Astrocyte (in vitro differentiated cells and primary cell): ENCODE results near the gene CENPS. TPM values are rescaled to one million over a fixed set of nuclear protein-coding genes. Genes with fewer than 3 reads are reported as not detected.

ENCODE experiments used
- DNase-seq: peaks from one replicate; pipeline ENCODE4 v3.0.0-alpha.2; 2010; ENCODE audit warnings: low read depth
- FAIRE-seq: peaks from 2 replicates; lab custom pipeline; 2011; peaks lifted over from hg19 to GRCh38; lab: Jason Lieb, UNC
- H2AFZ ChIP-seq: 2 replicates; pipeline ENCODE4 v1.6.0; 2012; ENCODE audit warnings: low read depth, low read length, inconsistent platforms
- H3K27ac ChIP-seq: 2 replicates; pipeline ENCODE4 v1.5.1; 2011; ENCODE audit warnings: low read depth, low read length, inconsistent platforms
- H3K27me3 ChIP-seq: 2 replicates; pipeline ENCODE4 v1.6.0; 2011; ENCODE audit warnings: low read length, inconsistent platforms; ENCODE audit not compliant: insufficient read depth
- H3K36me3 ChIP-seq: 2 replicates; pipeline ENCODE4 v1.5.1; 2011; ENCODE audit warnings: low read length, inconsistent platforms; ENCODE audit not compliant: insufficient read depth
- H3K4me1 ChIP-seq: 2 replicates; pipeline ENCODE4 v1.5.1; 2011; ENCODE audit warnings: low read length, inconsistent platforms; ENCODE audit not compliant: insufficient read depth
- H3K4me2 ChIP-seq: 2 replicates; pipeline ENCODE4 v1.6.0; 2012; ENCODE audit warnings: low read length, inconsistent platforms
- H3K4me3 ChIP-seq: 2 replicates; pipeline ENCODE4 v1.5.1; 2011; ENCODE audit warnings: low read depth, mild to moderate bottlenecking, low read length, inconsistent platforms; ENCODE audit not compliant: insufficient read depth
- H3K79me2 ChIP-seq: 2 replicates; pipeline ENCODE4 v1.6.0; 2012; ENCODE audit warnings: mild to moderate bottlenecking, low read length, inconsistent platforms; ENCODE audit not compliant: insufficient read depth
- H3K9ac ChIP-seq: 2 replicates; pipeline ENCODE4 v1.6.0; 2012; ENCODE audit warnings: mild to moderate bottlenecking, low read length, inconsistent platforms
- H3K9me3 ChIP-seq: 2 replicates; pipeline ENCODE4 v1.5.1; 2012; ENCODE audit warnings: low read depth, mild to moderate bottlenecking, low read length, inconsistent platforms; ENCODE audit not compliant: insufficient read depth
- H4K20me1 ChIP-seq: 2 replicates; pipeline ENCODE4 v1.6.0; 2012; ENCODE audit warnings: low read length, inconsistent platforms; ENCODE audit not compliant: insufficient read depth
- H3K27ac Mint-ChIP-seq: one replicate; pipeline ENCODE4 v1.8.0; 2021; ENCODE audit warnings: mild to moderate bottlenecking, mixed read lengths; ENCODE audit not compliant: unreplicated experiment
- H3K27me3 Mint-ChIP-seq: one replicate; pipeline ENCODE4 v1.8.0; 2021; ENCODE audit warnings: low read depth, mixed read lengths; ENCODE audit not compliant: unreplicated experiment
- H3K36me3 Mint-ChIP-seq: one replicate; pipeline ENCODE4 v1.8.0; 2021; ENCODE audit warnings: low read depth, mixed read lengths; ENCODE audit not compliant: unreplicated experiment
- H3K4me1 Mint-ChIP-seq: one replicate; pipeline ENCODE4 v1.8.0; 2021; ENCODE audit warnings: low read depth, mixed read lengths; ENCODE audit not compliant: unreplicated experiment
- H3K4me3 Mint-ChIP-seq: one replicate; pipeline ENCODE4 v1.8.0; 2021; ENCODE audit warnings: mild to moderate bottlenecking, moderate library complexity, mixed read lengths; ENCODE audit not compliant: unreplicated experiment
- H3K9me3 Mint-ChIP-seq: one replicate; pipeline ENCODE4 v1.8.0; 2021; ENCODE audit warnings: mild to moderate bottlenecking, mixed read lengths; ENCODE audit not compliant: unreplicated experiment
- CTCF ChIP-seq: IDR thresholded peaks from 2 replicates; pipeline ENCODE4 v1.5.1; 2011; ENCODE audit warnings: low read depth, mild to moderate bottlenecking, inconsistent platforms, low read length, moderate library complexity; ENCODE audit not compliant: insufficient read depth
- EZH2 ChIP-seq: IDR thresholded peaks from 2 replicates; pipeline ENCODE4 v1.6.1; 2012; ENCODE audit warnings: mild to moderate bottlenecking, low read length, inconsistent platforms; ENCODE audit not compliant: insufficient read depth
- total RNA-seq: library from RNA; stranded (reverse); gene quantifications from 2 replicates; pipeline ENCODE4 v1.2.1, GENCODE V29; 2021

The CENPS gene
- total RNA-seq, 1 donor from 2014 or later = 9.0 TPM

GRCh38 chr1:10432910-10433700 is 2.9 kb downstream of the CENPS start:
- Mint-ChIP-seq H3K4me3 (no peak overlapping the region), H3K4me1 (peaks cover 7% of the 10 kb centered on the region), H3K27ac (no peak overlapping the region), H3K27me3 (no peaks in the 10 kb centered on the region), H3K36me3 (no peaks in the 10 kb centered on the region), H3K9me3 (no peaks in the 10 kb centered on the region)
- Histone ChIP-seq H3K27ac (no peak overlapping the region), H3K36me3 (no peaks in the 10 kb centered on the region), H3K9me3 (no peaks in the 10 kb centered on the region), H3K9ac (no peak overlapping the region), H3K4me3 (no peak overlapping the region), H4K20me1 (no peaks in the 10 kb centered on the region), H3K4me2 (no peak overlapping the region), H3K79me2 (peaks cover 13% of the 10 kb centered on the region), H3K27me3 (no peaks in the 10 kb centered on the region), H2AFZ (no peak overlapping the region), H3K4me1 (peaks cover 12% of the 10 kb centered on the region)
- no peak for TF ChIP-seq EZH2
- no peak for TF ChIP-seq CTCF
- no peak for DNase-seq
- no peak for FAIRE-seq

GRCh38 chr1:10433790-10434189 is 3.6 kb downstream of the CENPS start:
- Histone ChIP-seq H2AFZ (no peak overlapping the region), H3K27me3 (no peaks in the 10 kb centered on the region), H3K9me3 (no peaks in the 10 kb centered on the region), H3K79me2 (peaks cover 13% of the 10 kb centered on the region), H3K9ac (no peak overlapping the region), H3K4me2 (no peak overlapping the region), H3K4me3 (no peak overlapping the region), H4K20me1 (no peaks in the 10 kb centered on the region), H3K27ac (no peak overlapping the region), H3K36me3 (no peaks in the 10 kb centered on the region), H3K4me1 (peaks cover 12% of the 10 kb centered on the region)
- Mint-ChIP-seq H3K4me1 (peaks cover 8% of the 10 kb centered on the region), H3K4me3 (no peak overlapping the region), H3K9me3 (no peaks in the 10 kb centered on the region), H3K27me3 (no peaks in the 10 kb centered on the region), H3K36me3 (no peaks in the 10 kb centered on the region), H3K27ac (no peak overlapping the region)
- no peak for FAIRE-seq
- TF ChIP-seq CTCF (no peak), EZH2 (no peak)
- no peak for DNase-seq

GRCh38 chr1:10434590-10434989 is 4.4 kb downstream of the CENPS start:
- H2AFZ ChIP-seq = no peak overlapping the region
- H3K4me2 ChIP-seq = no peak overlapping the region
- Mint-ChIP-seq H3K9me3 (no peaks in the 10 kb centered on the region), H3K27me3 (no peaks in the 10 kb centered on the region), H3K4me3 (no peak overlapping the region), H3K4me1 (peaks cover 8% of the 10 kb centered on the region), H3K27ac (no peak overlapping the region), H3K36me3 (no peaks in the 10 kb centered on the region)
- H3K27ac ChIP-seq = no peak overlapping the region
- no peaks in the 10 kb centered on the region for H3K36me3 ChIP-seq
- H4K20me1 ChIP-seq = no peaks in the 10 kb centered on the region
- peaks cover 12% of the 10 kb centered on the region for H3K4me1 ChIP-seq
- TF ChIP-seq EZH2 = no peak
- no peak for TF ChIP-seq CTCF
- H3K9me3 ChIP-seq = no peaks in the 10 kb centered on the region
- no peak for FAIRE-seq
- no peak overlapping the region for H3K4me3 ChIP-seq
- no peak overlapping the region for H3K9ac ChIP-seq
- H3K79me2 ChIP-seq = peaks cover 13% of the 10 kb centered on the region
- DNase-seq = no peak
- H3K27me3 ChIP-seq = no peaks in the 10 kb centered on the region
